GM18505 (cell line): Measurements from ENCODE around the gene TMEM86A.
"Not testable (repeated sequence)": the region's sequence is repeated elsewhere in the genome, so short reads cannot be mapped to it uniquely, and the experiment has no call there.

Experiments
- ATAC-seq: cut with Tn5 transposase; IDR thresholded peaks from one replicate; pipeline ENCODE4 v1.9.1; 2021; ENCODE audit not compliant: unreplicated experiment
- POLR2A ChIP-seq: IDR thresholded peaks from 4 replicates; pipeline ENCODE4 v1.6.1; 2011; ENCODE audit warnings: borderline replicate concordance; ENCODE audit not compliant: insufficient read depth, insufficient read length; ENCODE audit errors: extremely low read depth

The TMEM86A gene

DNA sequence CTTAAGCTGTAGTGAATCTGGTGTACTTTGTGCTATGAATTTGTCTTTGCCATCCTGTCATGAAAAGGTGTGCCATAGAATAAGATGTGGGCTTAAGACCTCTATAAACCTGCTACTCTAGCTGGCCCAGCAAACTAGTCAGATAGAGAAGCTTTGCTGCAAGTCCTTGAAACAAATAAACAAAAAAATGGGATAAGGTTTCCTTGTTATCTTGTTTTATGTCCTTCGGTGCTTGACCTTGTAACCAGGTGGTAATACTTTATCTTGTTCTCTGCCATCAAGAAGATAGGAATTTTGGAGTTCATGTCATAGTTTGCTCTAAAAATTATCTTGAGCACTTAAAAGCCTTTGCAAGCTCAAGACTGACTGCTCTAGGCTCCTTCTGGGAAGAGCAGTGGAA lies 14.3 kb upstream of the TMEM86A start:
- TF ChIP-seq POLR2A: no peak
- no peak for ATAC-seq

DNA sequence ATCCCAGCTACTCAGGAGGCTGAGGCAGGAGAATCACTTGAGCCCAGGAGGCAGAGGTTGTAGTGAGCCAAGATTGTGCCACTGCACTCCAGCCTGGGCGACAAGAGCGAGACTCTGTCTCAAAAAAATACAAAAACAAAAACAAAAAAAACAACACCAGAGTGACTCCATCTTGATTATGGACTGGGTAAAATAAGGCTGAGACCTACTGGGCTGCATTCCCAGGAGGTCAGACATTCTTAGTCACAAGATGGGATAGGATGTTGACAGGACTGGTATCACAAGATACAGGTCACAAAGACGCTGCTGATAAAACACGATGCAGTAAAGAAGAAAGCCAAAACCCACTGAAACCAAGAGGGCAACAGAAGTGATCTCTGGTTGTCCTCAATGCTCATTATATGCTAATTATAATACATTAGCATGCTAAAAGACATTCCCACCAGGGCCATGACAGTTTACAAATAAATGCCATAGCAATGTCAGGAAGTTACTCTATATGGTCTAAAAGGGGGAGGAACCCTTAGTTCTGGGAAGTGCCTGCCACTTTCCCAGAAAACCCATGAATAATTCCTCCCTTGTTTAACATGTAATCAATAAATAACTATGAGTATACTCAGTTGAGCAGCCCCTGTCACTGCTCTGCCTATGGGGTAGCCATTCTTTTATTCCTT lies 7.0 kb upstream of the TMEM86A start:
- not testable (repeated sequence) for ATAC-seq

DNA sequence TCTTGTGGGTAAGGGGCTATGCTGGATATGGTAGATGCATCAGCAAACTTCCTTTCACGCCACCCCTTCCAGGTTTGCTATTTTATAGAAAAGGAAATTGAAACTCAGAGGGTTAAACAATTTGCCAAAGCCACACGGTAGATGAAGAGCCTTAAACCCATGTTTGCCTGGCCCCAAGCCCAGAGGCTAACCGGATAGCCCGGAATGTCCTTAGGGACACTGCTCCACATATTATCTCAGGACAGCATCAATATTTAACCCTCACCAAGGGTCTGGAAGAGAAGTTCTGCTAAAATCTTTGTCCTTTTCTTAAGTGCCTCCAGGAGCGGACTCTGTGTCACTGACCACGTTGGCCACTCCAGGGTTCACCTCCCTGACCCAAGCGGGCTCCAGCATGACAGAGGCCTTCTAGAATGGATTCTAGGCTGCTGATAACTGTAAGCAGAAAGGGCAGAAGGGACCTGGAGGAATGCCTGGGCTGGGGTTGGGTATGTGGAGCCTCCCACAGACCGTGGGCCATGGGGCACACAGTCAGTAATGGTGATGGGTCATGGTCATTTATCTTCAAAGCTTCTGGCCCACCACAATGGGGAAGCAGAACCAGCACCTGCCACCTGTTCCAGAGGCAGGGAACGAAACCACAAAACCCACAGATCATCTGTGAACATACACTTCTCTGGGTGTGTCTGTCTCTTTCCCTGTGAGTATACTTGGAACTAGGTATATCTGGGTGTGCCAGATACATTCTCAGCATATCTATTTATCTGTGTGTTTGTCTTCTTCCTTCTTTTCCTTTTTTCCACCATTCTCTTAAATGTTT lies 5.4 kb upstream of the TMEM86A start:
- ATAC-seq: no peak
- TF ChIP-seq POLR2A: no peak

DNA sequence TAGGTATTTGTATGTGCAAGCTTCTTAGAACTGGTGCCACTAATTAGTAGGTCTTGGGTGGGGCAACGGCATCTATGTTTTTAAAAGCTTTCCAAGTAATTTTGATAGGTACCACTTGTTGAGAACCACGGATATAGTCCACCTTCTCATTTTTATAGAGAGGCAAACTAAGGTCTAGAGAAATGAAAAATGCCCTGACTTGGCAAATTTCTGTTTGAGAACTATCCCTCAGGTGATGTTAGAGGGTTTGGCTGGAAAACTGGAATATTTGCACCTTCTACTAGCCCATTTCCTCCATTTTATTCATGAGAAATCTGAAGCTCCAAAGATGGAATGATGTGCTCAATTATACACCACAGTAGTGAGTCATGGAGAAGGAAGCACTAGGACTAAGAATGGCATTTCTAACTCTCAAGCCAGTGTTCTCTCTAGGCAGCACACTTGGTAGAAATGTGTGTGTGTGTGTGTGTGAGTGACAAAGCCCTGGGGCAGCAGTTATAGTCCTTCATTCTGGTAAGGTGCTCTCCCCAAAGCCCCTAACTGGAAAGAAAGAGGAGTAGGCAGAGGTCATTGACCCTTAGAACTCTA lies 1.8 kb upstream of the TMEM86A start:
- ATAC-seq: no peak
- TF ChIP-seq POLR2A: no peak

DNA sequence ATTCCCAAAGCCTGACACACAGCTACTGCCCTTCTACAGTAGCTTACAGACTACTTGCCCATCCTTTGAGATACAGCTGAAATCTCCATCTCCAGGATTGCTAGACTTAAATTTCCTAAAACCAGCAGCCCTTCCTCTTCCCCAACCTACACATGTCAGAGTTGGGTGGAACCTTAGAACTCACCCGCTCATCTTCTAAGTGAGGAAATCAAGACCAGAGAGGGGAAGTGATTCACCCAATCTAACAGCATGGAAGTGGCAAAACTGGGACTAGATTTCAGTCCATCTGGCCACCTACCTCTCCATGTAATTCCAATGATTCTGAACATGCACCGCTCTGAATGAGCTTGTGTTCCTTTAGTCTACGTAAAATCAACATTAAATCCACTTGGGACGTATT lies 1.0 kb upstream of the TMEM86A start:
- ATAC-seq: no peak

DNA sequence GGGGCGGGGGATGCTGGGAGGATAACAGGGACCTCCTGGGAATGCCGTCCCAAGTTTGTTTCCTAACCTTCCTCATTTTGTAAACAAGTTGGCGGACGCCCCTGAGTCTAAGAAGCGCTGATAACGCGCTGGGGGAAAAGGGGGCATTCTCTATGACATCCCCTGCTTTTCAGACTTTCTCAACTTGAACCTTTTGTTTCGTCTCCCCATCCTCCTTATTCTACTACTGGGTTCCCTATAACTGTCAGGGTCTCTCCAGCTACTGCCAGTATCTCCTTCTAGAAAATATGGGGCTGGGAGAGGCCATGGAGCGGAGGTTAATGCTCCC lies 654 bp downstream of the TMEM86A start:
- no peak for ATAC-seq
- TF ChIP-seq POLR2A: no peak

More for the DNA sequence above, 1.0 kb upstream of the TMEM86A start:
- TF ChIP-seq POLR2A: no peak

DNA sequence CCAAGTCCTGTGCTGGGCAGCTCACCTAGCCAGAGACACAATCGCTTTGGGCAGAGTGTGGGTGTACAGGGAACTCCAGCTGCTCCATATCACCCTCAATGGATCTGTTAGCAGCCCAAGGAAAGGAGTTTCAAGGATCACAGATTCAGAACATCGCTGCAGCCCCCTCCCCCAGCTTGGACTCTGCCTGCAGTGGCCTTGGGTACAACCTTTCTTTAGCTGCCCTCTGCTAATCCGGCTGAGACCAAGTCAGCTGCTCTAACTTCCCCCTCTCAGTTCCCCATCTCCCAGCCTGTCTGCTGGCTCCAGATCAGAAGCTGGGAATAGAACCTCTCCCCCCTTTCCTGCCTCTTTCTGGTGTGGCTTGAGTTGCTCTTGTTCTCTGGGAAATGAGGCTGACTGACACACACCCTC lies 1.3 kb downstream of the TMEM86A start:
- no peak for ATAC-seq
- TF ChIP-seq POLR2A: no peak

DNA sequence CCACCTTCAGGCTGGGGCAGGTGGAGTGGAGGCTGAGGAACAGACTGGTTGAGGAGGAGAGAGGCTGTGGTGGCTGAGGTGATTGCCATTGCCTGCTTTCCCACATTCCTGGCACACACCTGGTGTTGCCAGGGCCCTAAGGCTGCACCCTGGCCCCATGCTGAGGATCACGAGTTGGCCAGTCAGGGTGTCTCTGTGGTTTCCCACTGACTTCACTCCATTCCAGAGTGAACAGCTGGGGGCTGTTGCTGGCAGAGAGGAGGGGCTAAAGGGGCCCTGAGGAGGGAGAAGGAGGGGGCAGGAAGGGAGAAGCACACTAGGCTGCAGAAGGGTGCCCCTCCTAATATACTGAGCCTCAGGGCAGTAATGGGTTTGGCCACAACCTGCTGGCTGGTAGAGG lies 1.8 kb downstream of the TMEM86A start:
- TF ChIP-seq POLR2A: no peak
- ATAC-seq: no peak

DNA sequence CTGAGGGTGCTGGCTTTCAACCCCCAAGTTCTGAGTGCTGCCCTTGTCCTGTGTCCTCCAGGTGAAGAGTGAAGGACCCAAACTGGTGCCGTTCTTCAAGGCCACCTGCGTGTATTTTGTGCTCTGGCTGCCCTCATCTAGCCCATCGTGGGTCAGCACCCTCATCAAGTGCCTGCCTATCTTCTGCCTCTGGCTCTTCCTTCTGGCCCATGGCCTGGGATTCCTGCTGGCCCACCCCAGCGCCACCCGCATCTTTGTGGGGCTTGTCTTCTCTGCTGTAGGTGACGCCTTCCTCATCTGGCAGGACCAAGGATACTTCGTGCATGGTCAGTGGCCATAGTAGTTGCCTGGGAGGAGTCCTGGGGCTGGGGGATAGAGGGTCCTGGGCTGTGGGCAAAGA lies 2.3 kb downstream of the TMEM86A start:
- no peak for TF ChIP-seq POLR2A
- ATAC-seq: no peak

DNA sequence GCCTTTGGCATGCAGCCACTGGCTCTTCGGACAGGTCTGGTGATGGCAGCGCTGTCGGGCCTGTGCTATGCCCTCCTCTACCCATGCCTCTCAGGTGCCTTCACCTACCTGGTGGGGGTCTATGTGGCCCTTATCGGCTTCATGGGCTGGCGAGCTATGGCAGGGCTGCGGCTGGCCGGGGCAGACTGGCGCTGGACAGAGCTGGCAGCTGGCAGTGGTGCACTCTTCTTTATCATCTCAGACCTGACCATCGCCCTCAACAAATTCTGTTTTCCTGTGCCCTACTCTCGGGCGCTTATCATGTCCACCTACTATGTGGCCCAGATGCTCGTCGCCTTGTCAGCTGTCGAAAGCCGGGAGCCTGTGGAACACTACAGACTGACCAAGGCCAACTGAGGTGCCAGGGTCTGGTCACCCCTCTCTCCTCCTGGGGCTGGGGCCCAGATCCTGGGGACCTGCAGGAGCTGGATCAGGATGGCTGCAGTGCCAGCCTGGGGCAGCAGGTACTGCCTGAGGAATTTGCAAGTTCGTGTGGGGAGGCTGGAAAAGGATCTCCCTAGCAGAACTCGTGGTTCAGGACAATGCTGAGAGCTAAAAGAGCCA lies 3.1 kb downstream of the TMEM86A start:
- ATAC-seq: no peak
- TF ChIP-seq POLR2A: no peak

DNA sequence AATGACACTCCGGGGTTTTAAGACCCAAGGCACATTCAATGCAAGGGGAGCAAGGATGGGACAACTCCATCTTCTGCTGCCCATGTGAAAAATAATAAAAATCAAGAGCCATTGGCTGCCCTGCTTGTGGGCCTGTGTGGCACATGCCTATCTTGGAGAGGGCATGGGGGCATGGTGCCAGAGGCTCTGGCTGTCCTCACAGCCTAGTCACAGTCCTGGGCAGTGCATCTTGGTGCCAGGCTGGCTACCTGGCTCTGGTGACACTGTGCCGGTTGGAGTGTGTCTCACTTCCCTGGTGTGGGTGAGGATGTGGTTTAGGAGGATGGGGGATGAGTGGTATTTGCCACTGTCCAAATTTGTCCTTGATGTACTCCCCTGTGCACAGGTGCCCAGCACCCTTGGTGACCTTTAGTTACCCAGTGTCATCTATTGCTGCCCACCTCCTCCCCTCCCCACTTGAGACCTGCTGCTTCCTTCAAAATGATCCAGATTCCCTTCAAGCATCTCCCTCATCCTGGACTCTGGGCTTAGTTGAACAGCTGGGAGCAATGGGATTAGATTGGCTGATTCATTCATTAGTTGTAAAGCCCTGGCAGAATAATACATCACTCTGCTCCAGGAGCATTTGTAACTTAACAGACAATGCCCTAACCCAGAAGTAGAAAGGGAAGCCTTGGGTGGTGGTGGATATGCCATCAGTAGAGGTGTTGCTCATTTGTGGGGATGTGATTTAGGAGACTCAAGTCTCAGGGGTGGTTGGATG lies 4.6 kb downstream of the TMEM86A start:
- no peak for TF ChIP-seq POLR2A
- ATAC-seq: no peak

DNA sequence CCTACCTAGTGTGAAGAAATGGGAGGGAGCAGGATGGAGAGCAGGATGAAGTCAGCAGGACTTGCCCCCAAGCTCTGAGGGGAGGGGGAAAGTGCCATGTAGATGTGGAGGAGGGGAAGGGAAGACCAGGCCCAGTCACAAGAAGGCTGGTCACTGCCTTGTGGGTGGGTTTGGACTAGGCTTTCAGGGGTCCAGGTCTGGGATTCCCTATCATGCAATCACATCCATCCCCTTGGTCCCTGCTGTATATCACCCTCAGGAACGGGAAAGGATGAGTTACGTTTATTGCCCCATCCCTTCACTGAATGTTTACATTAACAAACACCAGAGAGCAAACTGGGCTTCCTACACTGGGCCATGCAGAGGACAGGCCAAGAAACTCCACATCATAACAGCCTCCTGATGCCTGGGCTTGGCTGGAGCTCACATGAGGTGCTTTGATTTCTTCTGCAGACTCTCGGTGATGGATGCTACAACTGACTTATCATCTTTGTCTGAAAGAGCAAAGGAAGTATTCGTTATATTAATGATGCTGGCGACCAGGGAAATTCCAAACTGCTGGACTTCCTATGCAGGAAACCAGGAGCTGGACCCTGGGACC lies 5.6 kb downstream of the TMEM86A start:
- no peak for TF ChIP-seq POLR2A
- no peak for ATAC-seq

DNA sequence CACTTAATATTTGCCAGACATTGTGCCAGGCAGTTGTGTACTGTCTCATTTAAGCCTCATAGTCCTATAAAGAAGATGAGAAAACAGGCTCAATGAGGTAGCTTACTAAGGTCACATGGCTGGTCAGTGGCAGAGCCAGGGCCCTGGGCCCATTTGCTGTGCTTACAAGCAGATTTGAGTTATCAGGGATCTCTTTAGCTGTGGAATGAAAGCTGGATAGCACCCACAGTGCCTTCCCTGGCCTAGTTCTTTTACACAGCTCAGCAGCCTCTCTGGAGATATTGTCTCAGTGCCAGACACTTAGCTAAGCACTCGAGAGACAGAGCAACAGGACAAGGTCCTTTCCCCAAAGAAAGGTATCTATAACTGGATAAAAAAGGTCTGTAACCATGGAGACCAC lies 6.1 kb downstream of the TMEM86A start:
- no peak for ATAC-seq
- no peak for TF ChIP-seq POLR2A
